H1 (cell line): Measurements from ENCODE around the gene SLC43A2. TPM values are rescaled to one million over a fixed set of nuclear protein-coding genes. Genes with fewer than 3 reads are reported as not detected.

Experiments
- CTCF ChIA-PET: fragments of 300-600 bp; sonication (Branson Sonifier 250); formaldehyde crosslinking; loops from one replicate; lab custom pipeline; 2021; ENCODE audit not compliant: partially characterized antibody; lab: Charles Lee
- POLR2A ChIA-PET: fragments of 300-600 bp; sonication (Branson Sonifier 250); formaldehyde crosslinking; loops from one replicate; lab custom pipeline; 2021; ENCODE audit warnings: inconsistent platforms; ENCODE audit not compliant: partially characterized antibody; lab: Charles Lee
- DNase-seq, 2 experiments: peaks; one replicate each; pipeline versions ENCODE4 v3.0.0 to v3.0.0-alpha.2; 2010 to 2022; ENCODE audit warnings: low spot score in 2 of 2, low read depth in 1 of 2, mixed read lengths in 1 of 2
- FAIRE-seq: peaks from 2 replicates; lab custom pipeline; 2011; peaks lifted over from hg19 to GRCh38; lab: Jason Lieb, UNC
- H2AFZ ChIP-seq: 2 replicates; pipeline ENCODE4 v1.8.1; 2012; ENCODE audit warnings: low read length, inconsistent platforms
- H2AK5ac ChIP-seq: 2 replicates; pipeline ENCODE4 v1.6.1; 2013; ENCODE audit warnings: low read depth, low read length
- H2BK120ac ChIP-seq: replicated peaks from 2 replicates; pipeline ENCODE3; 2013; ENCODE audit warnings: low read depth, low read length, inconsistent platforms
- H2BK12ac ChIP-seq: 2 replicates; pipeline ENCODE4 v1.6.1; 2013; ENCODE audit warnings: low read depth, low read length
- H2BK15ac ChIP-seq: 2 replicates; pipeline ENCODE4 v1.6.1; 2013; ENCODE audit warnings: low read length
- H2BK20ac ChIP-seq: 2 replicates; pipeline ENCODE4 v1.6.1; 2013; ENCODE audit warnings: low read length
- H2BK5ac ChIP-seq: 2 replicates; pipeline ENCODE4 v1.6.1; 2013; ENCODE audit warnings: low read depth, low read length
- H3K14ac ChIP-seq: 2 replicates; pipeline ENCODE4 v1.6.1; 2013; ENCODE audit warnings: inconsistent platforms; ENCODE audit not compliant: insufficient read length
- H3K18ac ChIP-seq: 2 replicates; pipeline ENCODE4 v1.6.1; 2013; ENCODE audit warnings: low read length; ENCODE audit errors: extremely low read depth
- H3K23ac ChIP-seq: 2 replicates; pipeline ENCODE4 v1.6.1; 2013; ENCODE audit warnings: inconsistent platforms; ENCODE audit not compliant: insufficient read length
- H3K23me2 ChIP-seq: 2 replicates; pipeline ENCODE4 v1.6.1; 2013; ENCODE audit warnings: low read depth, low read length
- H3K27ac ChIP-seq: 2 replicates; pipeline ENCODE4 v1.6.1; 2011; ENCODE audit warnings: low read depth, low read length, inconsistent platforms
- H3K27me3 ChIP-seq, 4 experiments: replicated peaks in 1 of 4; 1 replicate in 1 of 4; 2 replicates in 3 of 4; pipeline versions ENCODE4 v1.6.1 to v1.8.1; 2011 to 2013; ENCODE audit warnings: low read length in 3 of 4, mild to moderate bottlenecking in 3 of 4, inconsistent platforms in 2 of 4, mixed read lengths in 2 of 4, moderate library complexity in 1 of 4; ENCODE audit not compliant: control insufficient read depth in 3 of 4, insufficient read depth in 3 of 4; ENCODE audit errors: extremely low read depth in 1 of 4
- H3K36me3 ChIP-seq, 4 experiments: 2 replicates each; pipeline versions ENCODE4 v1.6.1 to v1.8.1; 2011 to 2013; ENCODE audit warnings: mild to moderate bottlenecking in 4 of 4, low read length in 3 of 4, moderate library complexity in 2 of 4, control low read depth in 1 of 4, inconsistent platforms in 1 of 4; ENCODE audit not compliant: insufficient read depth in 4 of 4, control insufficient read depth in 2 of 4
- H3K4ac ChIP-seq: replicated peaks from 2 replicates; pipeline ENCODE3; 2013; ENCODE audit warnings: low read length, low read depth, mixed read lengths, inconsistent platforms; ENCODE audit not compliant: insufficient read length
- H3K4me1 ChIP-seq, 4 experiments: replicated peaks in 1 of 4; 1 replicate in 1 of 4; 2 replicates in 3 of 4; pipeline versions ENCODE4 v1.6.1 to v1.8.1; 2011 to 2013; ENCODE audit warnings: low read length in 3 of 4, inconsistent platforms in 2 of 4, mixed read lengths in 1 of 4; ENCODE audit not compliant: insufficient read depth in 4 of 4, control insufficient read depth in 3 of 4
- H3K4me2 ChIP-seq, 2 experiments: 2 replicates each; pipeline versions ENCODE4 v1.6.1 to v1.8.1; 2011 to 2013; ENCODE audit warnings: low read depth in 2 of 2, low read length in 2 of 2, control low read depth in 1 of 2, inconsistent platforms in 1 of 2, mild to moderate bottlenecking in 1 of 2; ENCODE audit not compliant: insufficient read depth in 1 of 2
- H3K4me3 ChIP-seq, 4 experiments: fragments of 200-600, 300-600 bp in 1 of 4; sonication (generic), shearing (Covaris generic), sonication (Bioruptor Twin) in 1 of 4; 2 replicates each; pipeline versions ENCODE4 v1.5.1 to v1.8.1; 2011 to 2016; ENCODE audit warnings: low read length in 4 of 4, low read depth in 3 of 4, control low read depth in 2 of 4, inconsistent platforms in 2 of 4, mild to moderate bottlenecking in 2 of 4, mixed read lengths in 1 of 4, moderate library complexity in 1 of 4; ENCODE audit not compliant: insufficient read depth in 2 of 4; ENCODE audit errors: extremely low read depth in 1 of 4
- H3K56ac ChIP-seq: replicated peaks from 2 replicates; pipeline ENCODE3; 2013; ENCODE audit warnings: low read depth, mild to moderate bottlenecking, mixed read lengths, low read length, inconsistent platforms; ENCODE audit not compliant: insufficient read length
- H3K79me1 ChIP-seq: 2 replicates; pipeline ENCODE4 v1.6.1; 2013; ENCODE audit warnings: low read depth, low read length, control low read depth
- H3K79me2 ChIP-seq, 2 experiments: 2 replicates each; pipeline versions ENCODE4 v1.6.1 to v1.8.1; 2012 to 2013; ENCODE audit warnings: low read length in 2 of 2, mild to moderate bottlenecking in 2 of 2, inconsistent platforms in 1 of 2; ENCODE audit not compliant: insufficient read depth in 2 of 2, control insufficient read depth in 1 of 2
- H3K9ac ChIP-seq, 4 experiments: replicated peaks in 1 of 4; 1 replicate in 1 of 4; 2 replicates in 3 of 4; pipeline versions ENCODE4 v1.6.1 to v1.8.1; 2011 to 2013; ENCODE audit warnings: low read depth in 3 of 4, low read length in 3 of 4, control low read depth in 2 of 4, mild to moderate bottlenecking in 2 of 4, moderate library complexity in 2 of 4, inconsistent platforms in 1 of 4; ENCODE audit errors: extremely low read depth in 1 of 4
- H3K9me3 ChIP-seq, 2 experiments: 2 replicates each; pipeline versions ENCODE4 v1.6.1 to v1.8.1; 2012 to 2013; ENCODE audit warnings: mild to moderate bottlenecking in 2 of 2, moderate library complexity in 2 of 2, control low read depth in 1 of 2, inconsistent platforms in 1 of 2, low read depth in 1 of 2, low read length in 1 of 2, mixed read lengths in 1 of 2; ENCODE audit not compliant: insufficient read depth in 2 of 2
- H4K20me1 ChIP-seq, 2 experiments: replicated peaks in 1 of 2; 2 replicates each; pipeline versions ENCODE3 to v1.8.1; 2011 to 2013; ENCODE audit warnings: inconsistent platforms in 2 of 2, low read length in 2 of 2, mild to moderate bottlenecking in 1 of 2; ENCODE audit not compliant: insufficient read depth in 2 of 2, control insufficient read depth in 1 of 2
- H4K5ac ChIP-seq: 2 replicates; pipeline ENCODE4 v1.6.1; 2013; ENCODE audit warnings: low read length, low read depth, mixed read lengths, inconsistent platforms; ENCODE audit not compliant: insufficient read length
- H4K8ac ChIP-seq: 2 replicates; pipeline ENCODE4 v1.8.0; 2013; ENCODE audit warnings: mild to moderate bottlenecking, moderate library complexity, low read length, inconsistent platforms; ENCODE audit not compliant: insufficient read depth; ENCODE audit errors: extremely low read depth
- H4K91ac ChIP-seq: replicated peaks from 2 replicates; pipeline ENCODE3; 2013; ENCODE audit warnings: low read length, mixed read lengths, inconsistent platforms; ENCODE audit not compliant: insufficient read length
- EP300 ChIP-seq, 2 experiments: IDR thresholded peaks; 1 replicate in 1 of 2; 2 replicates in 1 of 2; pipeline ENCODE4 v1.6.1; 2011 to 2012; ENCODE audit warnings: low read depth in 2 of 2, low read length in 2 of 2, mild to moderate bottlenecking in 2 of 2, borderline replicate concordance in 1 of 2, inconsistent platforms in 1 of 2, moderate library complexity in 1 of 2
- TAF7 ChIP-seq: optimal IDR thresholded peaks from 2 replicates; pipeline ENCODE3; 2011; ENCODE audit warnings: low read depth, mild to moderate bottlenecking, inconsistent platforms, low read length, moderate library complexity, borderline replicate concordance
- WGBS, 2 experiments: shearing (Covaris generic) in 1 of 2; methylation state at CpG; one replicate each; pipeline versions ENCODE4 v1.1.6 to v1.1.7; 2013 to 2015; ENCODE audit warnings: low lambda C conversion rate in 2 of 2, mixed read lengths in 2 of 2, inconsistent platforms in 1 of 2, low coverage in 1 of 2, missing lambda C conversion rate in 1 of 2; ENCODE audit not compliant: insufficient replicate concordance in 2 of 2, insufficient coverage in 1 of 2, insufficient read length in 1 of 2; ENCODE audit errors: extremely low coverage in 1 of 2, missing lambda C conversion rate in 1 of 2; 5-methylcytosine and 5-hydroxymethylcytosine counted together
- polyA plus RNA-seq, 7 experiments: library from polyadenylated mRNA; depleted of rRNA in 3 of 7; stranded (reverse) in 5 of 7; unstranded in 2 of 7; fragments of >200 nt in 5 of 7; fragments of 200-250 nt in 2 of 7; gene quantifications; 1 replicate in 5 of 7; 2 replicates in 1 of 7; 4 replicates in 1 of 7; pipeline versions ENCODE4 v1.2.1 to v1.2.3, GENCODE V29; 2011 to 2013; ENCODE audit warnings: missing spikeins in 2 of 7, mixed read lengths in 2 of 7
- total RNA-seq: library from RNA; stranded (reverse); fragmentation: NEBNext Ultra II Directional; extraction: Animal tissue kit (Norgen Biotek cat#: 25700); gene quantifications from 2 replicates; pipeline ENCODE4 v1.2.1, GENCODE V29; 2021

The SLC43A2 gene
- total and polyA plus RNA-seq, 2 of the 8 experiments (the other 6 are each of a cell fraction or from before 2014, with no cell fraction given), result 6.6 to 10.5 TPM

DNA sequence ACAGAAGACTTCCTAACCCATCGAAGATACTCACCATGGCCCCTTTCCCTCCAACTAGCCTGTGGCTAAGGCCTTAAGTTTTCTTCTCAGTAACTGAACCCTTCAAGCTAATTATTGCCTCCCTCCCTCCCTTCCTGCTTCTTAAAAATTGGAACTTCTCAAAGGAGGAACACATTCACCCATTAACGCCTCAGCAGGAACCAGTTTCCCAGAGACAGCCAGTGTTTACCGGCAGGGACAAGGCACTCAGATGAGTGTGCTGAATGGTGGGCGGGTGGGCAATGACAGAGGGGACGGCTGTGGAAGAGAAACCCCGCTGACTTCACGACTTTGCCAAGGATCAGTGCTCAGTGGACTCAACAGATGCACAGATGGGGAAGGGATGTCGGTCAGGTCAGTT lies 86.3 kb downstream of the SLC43A2 start:
- Histone ChIP-seq H3K27me3 (no peaks in the 10 kb centered on the region), H3K79me2 (no peaks in the 10 kb centered on the region), H2AK5ac (no peak overlapping the region), H2BK15ac (no peak overlapping the region), H3K9ac (no peak overlapping the region), H3K14ac (no peak overlapping the region), H3K27ac (no peak overlapping the region), H2BK5ac (no peak overlapping the region), H2BK20ac (no peak overlapping the region), H2BK120ac (no peak overlapping the region), H3K4ac (no peak overlapping the region), H3K4me1 (no peaks in the 10 kb centered on the region), H3K56ac (no peak overlapping the region), H3K4me2 (no peak overlapping the region), H3K36me3 (peaks cover 9 to 41% (median 21%) of the 10 kb centered on the region in 4 experiments; a peak in 7 of 8 replicates), H3K23ac (no peak overlapping the region), H3K4me3 (no peak overlapping the region), H2BK12ac (no peak overlapping the region), H3K23me2 (no peaks in the 10 kb centered on the region), H4K8ac (no peak overlapping the region), H3K18ac (no peak overlapping the region), H4K5ac (no peak overlapping the region), H3K79me1 (peaks cover 4% of the 10 kb centered on the region; the same call in 1 of the 2 replicates), H4K20me1 (peaks cover 3% of the 10 kb centered on the region in 2 experiments), H4K91ac (no peak overlapping the region), H2AFZ (no peak overlapping the region), H3K9me3 (no peaks in the 10 kb centered on the region)
- ChIA-PET CTCF (interaction anchor here (1.9 to 2.2 kb wide), 2 partner anchors 9 to 127 kb away, joined by 7 read pairs; no protein-coding TSS in a partner anchor), POLR2A (interaction anchor here (1.2 kb wide), 1 partner anchor 22 kb away, joined by 3 read pairs; no protein-coding TSS in a partner anchor)
- 88% methylated on average over 4 of the region's 8 CpGs; no CpG with 5 or more reads in 1 of the 2 experiments for WGBS, 2 experiments
- no peak for DNase-seq
- FAIRE-seq, result no peak
- TF ChIP-seq TAF7 (no peak), EP300 (IDR thresholded peaks at IDR 0.05; ENCODE audit: borderline replicate concordance in 1 of 2, low read depth in 2 of 2, low read length in 2 of 2) (no peak)
